Endothelial cell of umbilical vein (primary cell): ENCODE measurements around the gene MEIOB. TPM values are rescaled to one million over a fixed set of nuclear protein-coding genes. Genes with fewer than 3 reads are reported as not detected.

Experiments used
- BruUV-seq: library from RNA; stranded (reverse); fragments of 400-500 nt; replicated peaks from 2 replicates; lab custom pipeline; 2021; lab: Mats Ljungman, UMichigan
- CTCF ChIA-PET: fragments of 300-600, 350-600 bp; sonication (Branson Sonifier 250); formaldehyde crosslinking; loops from one replicate; lab custom pipeline; 2021; ENCODE audit warnings: antibody characterized with exemption, inconsistent platforms; lab: Charles Lee
- POLR2A ChIA-PET: fragments of 300-600, 350-600 bp; sonication (Branson Sonifier 250); formaldehyde crosslinking; loops from one replicate; lab custom pipeline; 2021; ENCODE audit warnings: antibody characterized with exemption, inconsistent platforms; lab: Charles Lee
- DNase-seq: peaks from one replicate; pipeline ENCODE4 v3.0.0-alpha.2; 2011; ENCODE audit warnings: low read depth, low spot score
- FAIRE-seq: peaks from 2 replicates; lab custom pipeline; 2011; peaks lifted over from hg19 to GRCh38; lab: Jason Lieb, UNC
- H2AFZ ChIP-seq: 2 replicates; pipeline ENCODE4 v1.6.0; 2012; ENCODE audit warnings: low read depth, low read length, control low read depth, inconsistent platforms
- H3K27ac ChIP-seq: 2 replicates; pipeline ENCODE4 v1.5.1; 2011; ENCODE audit warnings: low read depth, mild to moderate bottlenecking, control low read depth, low read length, moderate library complexity; ENCODE audit not compliant: insufficient read depth
- H3K27me3 ChIP-seq, 2 experiments: 2 replicates each; pipeline versions ENCODE4 v1.6.0 to v1.6.1; 2011; ENCODE audit warnings: low read length in 2 of 2, mixed read lengths in 1 of 2; ENCODE audit not compliant: control insufficient read depth in 2 of 2, insufficient read depth in 2 of 2
- H3K36me3 ChIP-seq, 2 experiments: 2 replicates in 1 of 2; 3 replicates in 1 of 2; pipeline ENCODE4 v1.5.1; 2011; ENCODE audit warnings: low read length in 2 of 2, mild to moderate bottlenecking in 1 of 2, moderate library complexity in 1 of 2; ENCODE audit not compliant: control insufficient read depth in 2 of 2, insufficient read depth in 2 of 2; ENCODE audit errors: extremely low read depth in 1 of 2
- H3K4me1 ChIP-seq: 3 replicates; pipeline ENCODE4 v1.5.1; 2011; ENCODE audit warnings: mild to moderate bottlenecking, low read length; ENCODE audit not compliant: control insufficient read depth, insufficient read depth; ENCODE audit errors: extremely low read depth
- H3K4me2 ChIP-seq: 2 replicates; pipeline ENCODE4 v1.6.1; 2011; ENCODE audit warnings: low read length, control low read depth, mixed read lengths; ENCODE audit not compliant: insufficient read depth
- H3K4me3 ChIP-seq, 3 experiments: fragments of 200-600 bp in 1 of 3; sonication (generic), shearing (Covaris generic) in 1 of 3; replicated peaks in 1 of 3; 2 replicates each; pipeline ENCODE4 v1.5.1; 2011 to 2016; ENCODE audit warnings: control low read depth in 3 of 3, low read length in 3 of 3, mild to moderate bottlenecking in 2 of 3, inconsistent platforms in 1 of 3, low read depth in 1 of 3, moderate library complexity in 1 of 3; ENCODE audit not compliant: insufficient read depth in 1 of 3
- H3K79me2 ChIP-seq: 2 replicates; pipeline ENCODE4 v1.6.0; 2012; ENCODE audit warnings: low read length, inconsistent platforms; ENCODE audit not compliant: control insufficient read depth, insufficient read depth
- H3K9ac ChIP-seq: replicated peaks from 2 replicates; pipeline ENCODE3; 2011; ENCODE audit warnings: low read length, control low read depth; ENCODE audit not compliant: insufficient read depth; ENCODE audit errors: extremely low read depth
- H3K9me1 ChIP-seq: replicated peaks from 3 replicates; pipeline ENCODE4 v1.6.0; 2011; ENCODE audit warnings: mild to moderate bottlenecking, low read length; ENCODE audit not compliant: control insufficient read depth, insufficient read depth; ENCODE audit errors: extremely low read depth
- H3K9me3 ChIP-seq: replicated peaks from 2 replicates; pipeline ENCODE4 v1.5.1; 2012; ENCODE audit warnings: low read length, inconsistent platforms; ENCODE audit not compliant: control insufficient read depth, insufficient read depth
- H4K20me1 ChIP-seq: replicated peaks from 2 replicates; pipeline ENCODE3; 2011; ENCODE audit warnings: mild to moderate bottlenecking, low read length; ENCODE audit not compliant: control insufficient read depth, insufficient read depth; ENCODE audit errors: extremely low read depth
- EZH2 ChIP-seq: IDR thresholded peaks from 2 replicates; pipeline ENCODE4 v1.6.1; 2012; ENCODE audit warnings: borderline replicate concordance, low read depth, mild to moderate bottlenecking, moderate library complexity, low read length, inconsistent platforms; ENCODE audit not compliant: severe bottlenecking
- FOS ChIP-seq: IDR thresholded peaks from 2 replicates; pipeline ENCODE4 v1.6.1; 2011; ENCODE audit warnings: mild to moderate bottlenecking, low read length, moderate library complexity, borderline replicate concordance; ENCODE audit not compliant: insufficient read depth
- GATA2 ChIP-seq: IDR thresholded peaks from 2 replicates; pipeline ENCODE4 v1.7.0; 2011; ENCODE audit warnings: low read depth, mild to moderate bottlenecking, moderate library complexity, mixed read lengths, low read length; ENCODE audit not compliant: insufficient read length, insufficient read depth
- JUN ChIP-seq: IDR thresholded peaks from 2 replicates; pipeline ENCODE4 v1.6.1; 2011; ENCODE audit warnings: borderline replicate concordance, low read depth; ENCODE audit not compliant: insufficient read length, insufficient read depth
- MAX ChIP-seq: IDR thresholded peaks from 2 replicates; pipeline ENCODE4 v1.6.1; 2011; ENCODE audit not compliant: insufficient read depth, insufficient read length
- MYC ChIP-seq: IDR thresholded peaks from one replicate; pipeline ENCODE4 v1.6.1; 2011; ENCODE audit warnings: mild to moderate bottlenecking, low read depth, low read length
- POLR2A ChIP-seq: IDR thresholded peaks from 2 replicates; pipeline ENCODE4 v1.6.1; 2012; ENCODE audit warnings: low read depth, mild to moderate bottlenecking, control low read depth, low read length
- POLR2AphosphoS5 ChIP-seq: IDR thresholded peaks from 2 replicates; pipeline ENCODE4 v1.6.1; 2012; ENCODE audit warnings: low read depth, mild to moderate bottlenecking, control low read depth, low read length, moderate library complexity; ENCODE audit not compliant: insufficient read depth
- dilution Hi-C: fragments of 300-500 bp; cut with MboI; formaldehyde crosslinking; loops from one replicate; pipeline ENCODE4 v1.15.0; 2019; ENCODE audit warnings: low sequenced_read_pairs; ENCODE audit not compliant: extremely low pct_ligation_motif_present
- intact Hi-C: fragments of 100-400 bp; cut with micrococcal nuclease; formaldehyde crosslinking; loops from one replicate; pipeline ENCODE4 v1.10.0; 2022
- polyA plus RNA-seq, 4 experiments: library from polyadenylated mRNA; depleted of rRNA in 3 of 4; stranded (reverse) in 3 of 4; unstranded in 1 of 4; fragments of >200 nt; gene quantifications; 2 replicates each; pipeline versions ENCODE4 v1.2.1 to v1.2.3, GENCODE V29; 2011 to 2012; ENCODE audit warnings: missing spikeins in 1 of 4
- total RNA-seq: library from RNA; stranded (reverse); gene quantifications from 2 replicates; pipeline ENCODE4 v1.2.3, GENCODE V29; 2021
- TF ChIP-seq, protein P1 (sequence below), 2 donors: IDR thresholded peaks; 1 replicate in 1 of 2; 2 replicates in 1 of 2; pipeline ENCODE4 v1.5.1; 2011; ENCODE audit warnings: low read length in 2 of 2, mild to moderate bottlenecking in 2 of 2, moderate library complexity in 2 of 2, control low read depth in 1 of 2, inconsistent platforms in 1 of 2, low read depth in 1 of 2; ENCODE audit not compliant: insufficient read depth in 1 of 2; ENCODE audit errors: extremely low read depth in 1 of 2

MEIOB gene
- total and polyA plus RNA-seq, 2 donors (not counting 3 experiments of a cell fraction or from before 2014, with no cell fraction given) = 0.04 TPM; not detected in 1

DNA sequence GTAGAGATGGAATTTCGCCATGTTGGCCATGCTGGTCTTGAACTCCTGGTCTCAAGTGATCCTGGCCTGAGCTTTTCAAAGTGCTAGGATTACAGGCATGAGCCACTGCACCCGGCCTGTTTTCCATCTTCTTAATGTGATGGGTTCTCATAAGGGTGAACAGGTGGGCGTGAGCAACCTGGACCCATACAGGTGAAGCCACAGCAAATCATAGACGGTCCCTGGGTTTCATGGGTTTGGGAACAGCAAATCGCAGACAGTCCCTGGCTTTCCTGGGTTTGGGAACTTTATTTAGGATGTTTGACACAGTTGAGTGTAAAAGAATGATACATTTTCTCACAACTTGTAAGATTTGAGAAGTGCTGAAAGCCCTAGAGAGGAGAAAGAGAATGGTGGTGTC lies 12.9 kb upstream of the MEIOB start:
- Histone ChIP-seq H4K20me1 (no peaks in the 10 kb centered on the region), H3K9ac (no peak overlapping the region), H3K79me2 (no peaks in the 10 kb centered on the region), H3K27ac (no peak overlapping the region), H3K4me1 (no peaks in the 10 kb centered on the region), H2AFZ (no peak overlapping the region), H3K9me3 (no peaks in the 10 kb centered on the region), H3K27me3 (peaks cover 0 to 2% of the 10 kb centered on the region in 2 experiments), H3K4me2 (no peak overlapping the region), H3K36me3 (no peaks in the 10 kb centered on the region), H3K9me1 (no peaks in the 10 kb centered on the region), H3K4me3 (no peak overlapping the region)
- intact Hi-C loops (no loop called here), dilution Hi-C loops (no loop called here)
- no peak for DNase-seq
- TF ChIP-seq EZH2 = no peak
- TF ChIP-seq, protein P1, sequence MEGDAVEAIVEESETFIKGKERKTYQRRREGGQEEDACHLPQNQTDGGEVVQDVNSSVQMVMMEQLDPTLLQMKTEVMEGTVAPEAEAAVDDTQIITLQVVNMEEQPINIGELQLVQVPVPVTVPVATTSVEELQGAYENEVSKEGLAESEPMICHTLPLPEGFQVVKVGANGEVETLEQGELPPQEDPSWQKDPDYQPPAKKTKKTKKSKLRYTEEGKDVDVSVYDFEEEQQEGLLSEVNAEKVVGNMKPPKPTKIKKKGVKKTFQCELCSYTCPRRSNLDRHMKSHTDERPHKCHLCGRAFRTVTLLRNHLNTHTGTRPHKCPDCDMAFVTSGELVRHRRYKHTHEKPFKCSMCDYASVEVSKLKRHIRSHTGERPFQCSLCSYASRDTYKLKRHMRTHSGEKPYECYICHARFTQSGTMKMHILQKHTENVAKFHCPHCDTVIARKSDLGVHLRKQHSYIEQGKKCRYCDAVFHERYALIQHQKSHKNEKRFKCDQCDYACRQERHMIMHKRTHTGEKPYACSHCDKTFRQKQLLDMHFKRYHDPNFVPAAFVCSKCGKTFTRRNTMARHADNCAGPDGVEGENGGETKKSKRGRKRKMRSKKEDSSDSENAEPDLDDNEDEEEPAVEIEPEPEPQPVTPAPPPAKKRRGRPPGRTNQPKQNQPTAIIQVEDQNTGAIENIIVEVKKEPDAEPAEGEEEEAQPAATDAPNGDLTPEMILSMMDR (IDR thresholded peaks at IDR 0.05; ENCODE audit: extremely low read depth in 1 of 2, insufficient read depth in 1 of 2, low read depth in 1 of 2, low read length in 2 of 2) = no peak
- TF ChIP-seq GATA2 = no peak
- no peak for TF ChIP-seq MYC
- TF ChIP-seq MAX = no peak
- no peak for TF ChIP-seq JUN
- TF ChIP-seq POLR2A = no peak
- TF ChIP-seq POLR2AphosphoS5 = no peak
- TF ChIP-seq FOS = no peak
- no TSS peak for BruUV-seq
- ChIA-PET CTCF (interaction anchor here (0.8 to 1.8 kb wide), 3 partner anchors 8 to 10 kb away, joined by 3 to 5 read pairs (median 4); no protein-coding TSS in a partner anchor), POLR2A (no interaction called here)
- FAIRE-seq = no peak
